Hematopoietic multipotent progenitor cell (in vitro differentiated cells): ENCODE measurements around the gene KLHL3. TPM values are rescaled to one million over a fixed set of nuclear protein-coding genes. Genes with fewer than 3 reads are reported as not detected.

ENCODE experiments used
- DNase-seq, 3 donors: peaks; one replicate each; pipeline ENCODE4 v3.0.0-alpha.2; 2011 to 2015; ENCODE audit warnings: low read depth in 2 of 3, low spot score in 2 of 3
- total RNA-seq: library from RNA; depleted of rRNA; stranded (reverse); fragments of >200 nt; gene quantifications from one replicate; pipeline ENCODE4 v1.2.3, GENCODE V29; 2012

The KLHL3 gene
- total RNA-seq, 1 donor, result 13.7 TPM

GRCh38 chr5:137750436-137750835 is 14.5 kb upstream of the KLHL3 start:
- DNase-seq, result no peak

DNA sequence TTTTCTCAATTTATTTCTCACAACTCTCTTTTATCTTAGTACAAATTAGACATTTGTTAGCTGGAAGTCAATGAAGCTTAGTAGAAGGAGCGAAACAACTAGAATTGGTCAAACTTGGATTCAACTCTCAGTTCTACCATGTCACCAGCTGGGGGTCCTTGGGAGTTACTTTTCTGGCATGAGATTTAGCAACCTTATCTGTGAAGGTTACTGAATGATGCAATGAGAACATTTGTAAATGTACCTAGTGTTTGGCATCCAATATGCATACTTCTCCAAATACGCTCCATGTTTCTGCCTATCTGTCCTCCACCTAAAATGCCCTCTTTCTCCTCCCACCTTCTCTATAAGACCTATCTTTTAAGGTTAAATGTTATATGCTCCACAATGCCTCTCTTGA is 12.0 kb upstream of the KLHL3 start:
- no peak for DNase-seq

DNA sequence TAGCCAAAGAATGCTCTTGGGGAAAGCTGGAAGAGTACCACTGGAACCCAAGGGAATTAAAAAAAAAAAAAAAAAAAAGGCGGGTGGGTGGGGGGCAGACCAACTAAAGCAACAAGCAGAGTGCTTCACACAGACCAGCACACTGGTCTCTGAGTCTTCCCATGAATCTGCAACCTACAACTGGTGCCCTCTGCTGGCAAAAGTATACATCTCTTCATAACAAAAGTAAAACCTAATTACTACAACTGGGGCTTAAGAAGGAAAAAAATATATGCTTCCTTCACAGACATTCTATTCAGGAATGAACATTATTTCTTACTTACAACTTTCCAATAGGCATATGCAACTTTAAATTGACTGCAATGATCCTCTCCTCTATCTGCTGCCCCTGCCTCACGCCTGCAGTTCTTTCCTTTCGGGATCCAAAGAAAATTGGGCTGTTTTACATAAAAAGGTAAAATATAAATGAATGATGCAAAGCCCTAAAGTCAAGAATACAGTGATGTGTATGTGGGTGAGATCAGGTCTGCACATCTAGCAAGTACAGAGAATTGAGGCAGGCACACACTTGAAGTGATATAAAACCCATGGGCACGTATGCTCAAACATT is 7.2 kb upstream of the KLHL3 start:
- peak in 2 of 3 donors; percentile 78 to 91 for DNase-seq

DNA sequence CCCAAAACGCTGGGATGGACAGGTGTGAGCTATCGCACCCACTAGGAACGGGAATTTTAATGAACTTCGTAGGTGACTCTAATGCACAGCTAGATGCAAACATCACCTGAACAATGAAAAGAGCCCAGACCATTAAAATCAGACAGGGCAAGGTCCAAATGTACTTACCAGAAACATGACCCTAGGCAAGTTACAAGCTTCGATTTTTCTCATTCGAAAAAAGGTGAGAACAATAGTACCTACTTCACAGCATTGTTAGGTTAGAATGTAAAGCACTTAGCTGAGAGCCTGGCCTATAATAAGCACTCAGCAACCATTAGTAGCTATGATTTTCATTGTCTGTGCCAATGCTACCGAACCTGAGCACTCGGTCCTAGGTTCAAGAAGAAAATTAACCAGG is 5.8 kb upstream of the KLHL3 start:
- DNase-seq, result no peak

- no peak for DNase-seq
Observed at GRCh38 chr5:137739737-137740136, 3.8 kb upstream of the KLHL3 start.

DNA sequence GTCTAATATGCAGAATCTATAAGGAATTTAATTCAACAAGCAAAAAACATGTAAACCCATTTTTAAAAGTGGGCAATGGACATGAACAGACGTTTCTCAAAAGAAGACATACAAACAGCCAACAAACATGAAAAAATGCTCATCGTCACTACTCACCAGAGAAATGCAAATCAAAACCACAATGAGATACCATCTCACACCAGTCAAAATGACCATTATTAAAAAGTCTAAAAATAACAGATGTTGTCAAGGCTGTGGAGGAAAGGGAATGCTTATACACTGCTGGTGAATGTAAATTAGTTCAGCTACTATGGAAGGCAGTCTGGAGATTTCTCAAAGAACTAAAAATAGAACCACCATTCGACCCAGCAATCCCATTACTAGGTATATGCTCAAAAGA is 3.1 kb upstream of the KLHL3 start:
- no peak for DNase-seq

- peak in 2 of 3 donors; percentile 53 to 62 for DNase-seq
Observed at GRCh38 chr5:137737349-137738131, 1.7 kb upstream of the KLHL3 start.

DNA sequence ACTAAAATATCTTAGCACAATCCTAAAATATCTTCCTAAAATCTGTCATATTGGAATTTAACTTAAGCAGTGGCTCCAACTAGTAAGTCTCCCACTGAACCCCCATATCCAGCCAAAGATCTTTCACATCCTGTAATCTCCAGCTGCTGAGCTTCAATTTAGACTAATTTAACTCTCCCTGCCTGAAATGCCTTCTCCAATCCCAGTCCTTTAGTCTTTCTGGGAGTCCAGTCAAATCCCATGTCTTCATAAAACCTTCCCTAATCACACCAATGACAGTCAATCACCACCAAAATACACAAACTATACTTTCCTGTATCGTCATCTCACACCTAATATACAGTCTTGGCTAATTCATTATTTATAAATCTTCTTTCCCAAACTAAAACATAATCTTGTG is 607 bp upstream of the KLHL3 start:
- DNase-seq, result no peak

GRCh38 chr5:137734962-137735554 is 831 bp downstream of the KLHL3 start:
- no peak for DNase-seq

DNA sequence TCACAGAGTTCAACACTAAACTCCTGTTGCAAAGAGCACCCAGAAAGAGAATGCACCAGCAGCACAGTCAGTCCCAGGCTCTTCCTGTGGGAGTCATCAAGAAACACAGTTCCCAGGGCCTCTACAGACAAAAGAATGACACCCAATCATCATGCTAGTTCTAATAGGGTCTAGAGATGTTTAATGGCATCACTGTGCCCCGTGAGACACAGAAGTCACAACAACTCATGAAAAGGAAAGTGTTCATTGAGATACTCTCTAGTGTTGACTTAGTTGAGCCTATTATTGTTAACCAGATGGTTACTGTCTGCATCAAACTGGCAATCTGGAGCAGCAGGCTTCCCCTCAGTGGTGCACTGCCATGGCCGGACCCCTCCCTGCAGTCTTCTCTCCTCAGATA is 1.6 kb downstream of the KLHL3 start:
- DNase-seq, result peak in 1 of 3 donors; percentile 41

- DNase-seq, result no peak
Observed at GRCh38 chr5:137733922-137734321, 2.0 kb downstream of the KLHL3 start.

- no peak for DNase-seq
Observed at GRCh38 chr5:137733006-137733405, 2.9 kb downstream of the KLHL3 start.

GRCh38 chr5:137731176-137731575 is 4.7 kb downstream of the KLHL3 start:
- DNase-seq, result no peak

GRCh38 chr5:137730336-137730735 is 5.6 kb downstream of the KLHL3 start:
- no peak for DNase-seq

DNA sequence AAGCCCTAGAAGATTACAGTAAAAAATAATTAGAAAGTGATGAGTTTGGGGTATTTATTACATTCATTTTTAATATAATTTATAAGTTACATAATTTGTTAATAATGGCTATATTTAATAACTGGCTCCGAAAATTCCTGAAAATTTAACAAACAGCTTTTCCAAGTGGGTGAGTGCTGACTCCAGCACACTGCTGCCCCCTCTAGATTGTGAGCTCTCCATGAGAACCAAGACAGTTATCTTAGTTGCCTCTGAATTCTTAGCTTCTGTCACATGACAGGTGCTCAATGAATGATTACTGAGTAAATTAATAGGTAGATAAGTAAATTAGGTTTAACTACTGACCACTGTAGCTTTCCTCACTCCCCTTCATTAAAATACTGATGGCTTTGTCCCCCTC is 7.8 kb downstream of the KLHL3 start:
- no peak for DNase-seq

GRCh38 chr5:137727623-137728022 is 8.3 kb downstream of the KLHL3 start:
- no peak for DNase-seq

- DNase-seq, result no peak
Observed at GRCh38 chr5:137724251-137724650, 11.6 kb downstream of the KLHL3 start.

GRCh38 chr5:137718611-137719010 is 17.3 kb downstream of the KLHL3 start:
- DNase-seq, result no peak

- DNase-seq, result no peak
Observed at GRCh38 chr5:137716337-137716736, 19.6 kb downstream of the KLHL3 start.

- no peak for DNase-seq
Observed at GRCh38 chr5:137715456-137715855, 20.4 kb downstream of the KLHL3 start.

DNA sequence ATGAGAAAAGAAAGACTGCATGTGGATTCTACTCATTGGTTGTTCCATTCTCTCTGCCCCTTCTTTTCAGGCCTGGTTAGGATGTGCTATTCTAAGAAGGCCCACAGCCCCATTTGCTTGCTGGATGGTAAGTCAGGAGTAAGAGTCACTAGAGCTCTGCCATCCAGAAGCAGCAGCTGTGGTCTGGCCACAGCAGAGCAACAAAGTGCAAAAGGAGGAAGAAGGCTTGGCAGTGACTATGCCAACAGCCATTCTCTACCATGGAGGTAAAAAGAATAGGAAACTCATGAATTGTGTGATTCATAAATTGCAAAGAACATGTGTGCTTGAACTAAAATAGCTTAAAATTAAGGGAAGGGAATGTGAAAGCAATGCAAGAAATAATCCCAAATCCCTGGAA is 20.9 kb downstream of the KLHL3 start:
- peak in 2 of 3 donors; percentile 52 to 74 for DNase-seq

DNA sequence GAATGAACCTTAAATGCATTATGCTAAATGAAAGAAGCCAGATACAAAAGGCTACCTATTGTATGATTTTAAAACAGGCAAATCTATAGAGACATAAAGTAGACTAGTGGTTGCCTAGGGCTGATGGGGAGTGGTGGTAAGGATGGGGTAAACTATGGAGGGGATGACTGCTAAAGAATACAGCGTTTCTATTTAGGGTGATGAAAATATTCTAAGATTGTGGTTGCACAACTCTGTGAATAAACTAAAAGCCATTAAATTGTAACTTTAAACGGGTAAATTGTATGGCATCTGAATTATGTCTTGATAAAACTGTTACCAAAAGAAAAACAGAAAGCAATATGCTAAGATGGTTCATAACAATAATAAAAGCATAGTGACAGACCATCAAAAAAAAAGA is 21.4 kb downstream of the KLHL3 start:
- no peak for DNase-seq
